Glomerular endothelial cell (primary cell): Measurements from ENCODE around the gene EEFSEC. TPM values are rescaled to one million over a fixed set of nuclear protein-coding genes. Genes with fewer than 3 reads are reported as not detected.
"Not testable (repeated sequence)": the region's sequence is repeated elsewhere in the genome, so short reads cannot be mapped to it uniquely, and the experiment has no call there.

Experiments
- DNase-seq: peaks from one replicate; pipeline ENCODE4 v3.0.0-alpha.2; 2011; ENCODE audit warnings: low read depth, low spot score; ENCODE audit errors: extremely low read depth
- total RNA-seq: library from RNA; depleted of rRNA; stranded (reverse); fragments of >200 nt; gene quantifications from 2 replicates; pipeline ENCODE4 v1.2.3, GENCODE V29; 2015

The EEFSEC gene
- total RNA-seq, 1 donor from 2014 or later = 15.6 TPM

- no peak for DNase-seq
Measured at GRCh38 chr3:128152419-128153155, 694 bp upstream of the EEFSEC start.

GRCh38 chr3:128154354-128154753 is 1.1 kb downstream of the EEFSEC start:
- not testable (repeated sequence) for DNase-seq

- no peak for DNase-seq
Measured at GRCh38 chr3:128155616-128156360, 2.5 kb downstream of the EEFSEC start.

GRCh38 chr3:128160661-128161060 is 7.4 kb downstream of the EEFSEC start:
- DNase-seq = no peak

GRCh38 chr3:128163432-128163831 is 10.2 kb downstream of the EEFSEC start:
- DNase-seq = no peak

- no peak for DNase-seq
Measured at GRCh38 chr3:128166971-128167453, 13.7 kb downstream of the EEFSEC start.

- DNase-seq = no peak
Measured at GRCh38 chr3:128167646-128167972, 14.3 kb downstream of the EEFSEC start.

GRCh38 chr3:128167973-128168674 is 14.8 kb downstream of the EEFSEC start:
- no peak for DNase-seq

GRCh38 chr3:128168836-128169235 is 15.6 kb downstream of the EEFSEC start:
- DNase-seq = no peak

- DNase-seq = peak; percentile 36
Measured at GRCh38 chr3:128170866-128171516, 17.7 kb downstream of the EEFSEC start.

GRCh38 chr3:128173200-128173599 is 19.9 kb downstream of the EEFSEC start:
- no peak for DNase-seq

GRCh38 chr3:128173849-128174248 is 20.6 kb downstream of the EEFSEC start:
- no peak for DNase-seq

GRCh38 chr3:128174675-128175590 is 21.7 kb downstream of the EEFSEC start:
- no peak for DNase-seq

GRCh38 chr3:128175768-128176167 is 22.5 kb downstream of the EEFSEC start:
- DNase-seq = no peak

- DNase-seq = no peak
Measured at GRCh38 chr3:128176276-128176833, 23.1 kb downstream of the EEFSEC start.

GRCh38 chr3:128177865-128178264 is 24.6 kb downstream of the EEFSEC start:
- DNase-seq = no peak

- DNase-seq = no peak
Measured at GRCh38 chr3:128178782-128179483, 25.7 kb downstream of the EEFSEC start.

- no peak for DNase-seq
Measured at GRCh38 chr3:128179484-128179819, 26.2 kb downstream of the EEFSEC start.

GRCh38 chr3:128180436-128180835 is 27.2 kb downstream of the EEFSEC start:
- DNase-seq = no peak
